ENCODE measurements around the gene PIK3CD.
"Not testable (repeated sequence)": the region's sequence is repeated elsewhere in the genome, so short reads cannot be mapped to it uniquely, and the experiment has no call there.

The PIK3CD gene

DNA sequence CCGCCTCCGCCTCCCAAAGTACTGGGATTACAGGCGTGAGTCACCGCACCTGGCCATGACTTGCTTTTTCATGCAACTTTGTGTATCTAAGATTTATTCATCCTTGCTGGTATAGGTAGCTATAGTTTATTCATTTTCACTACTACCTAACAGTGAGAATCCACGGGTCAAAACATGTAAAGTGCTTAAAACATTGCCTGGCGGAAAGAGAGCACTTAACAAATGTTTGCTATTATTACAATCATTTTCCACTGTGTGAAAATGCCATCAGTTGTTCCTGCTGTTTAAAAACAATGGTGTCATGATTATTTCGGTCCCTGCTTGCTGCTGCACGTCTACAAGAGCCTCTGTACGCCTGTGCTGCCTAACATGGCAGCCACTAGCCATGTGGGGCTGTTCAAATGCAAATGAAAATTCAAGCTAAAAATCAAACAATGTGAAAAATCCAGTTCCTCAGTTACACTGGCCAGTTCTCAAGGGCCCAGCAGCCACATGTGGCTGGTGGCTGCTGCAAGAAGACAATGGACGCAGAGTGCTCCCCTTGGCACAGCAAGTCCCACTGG is 107.1 kb downstream of the PIK3CD start:
- H3K36me3 ChIP-seq (ENCODE audit: control insufficient read depth, insufficient read depth, low read length) = no peaks in the 10 kb centered on the region
- H3K27me3 ChIP-seq (replicated peaks; ENCODE audit: control insufficient read depth, insufficient read depth, low read length) = no peaks in the 10 kb centered on the region
- DNase-seq (ENCODE audit: extremely low read depth, insufficient read length) = no peak
- TF ChIP-seq, protein P1, sequence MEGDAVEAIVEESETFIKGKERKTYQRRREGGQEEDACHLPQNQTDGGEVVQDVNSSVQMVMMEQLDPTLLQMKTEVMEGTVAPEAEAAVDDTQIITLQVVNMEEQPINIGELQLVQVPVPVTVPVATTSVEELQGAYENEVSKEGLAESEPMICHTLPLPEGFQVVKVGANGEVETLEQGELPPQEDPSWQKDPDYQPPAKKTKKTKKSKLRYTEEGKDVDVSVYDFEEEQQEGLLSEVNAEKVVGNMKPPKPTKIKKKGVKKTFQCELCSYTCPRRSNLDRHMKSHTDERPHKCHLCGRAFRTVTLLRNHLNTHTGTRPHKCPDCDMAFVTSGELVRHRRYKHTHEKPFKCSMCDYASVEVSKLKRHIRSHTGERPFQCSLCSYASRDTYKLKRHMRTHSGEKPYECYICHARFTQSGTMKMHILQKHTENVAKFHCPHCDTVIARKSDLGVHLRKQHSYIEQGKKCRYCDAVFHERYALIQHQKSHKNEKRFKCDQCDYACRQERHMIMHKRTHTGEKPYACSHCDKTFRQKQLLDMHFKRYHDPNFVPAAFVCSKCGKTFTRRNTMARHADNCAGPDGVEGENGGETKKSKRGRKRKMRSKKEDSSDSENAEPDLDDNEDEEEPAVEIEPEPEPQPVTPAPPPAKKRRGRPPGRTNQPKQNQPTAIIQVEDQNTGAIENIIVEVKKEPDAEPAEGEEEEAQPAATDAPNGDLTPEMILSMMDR (IDR thresholded peaks at IDR 0.05; ENCODE audit: insufficient read depth, low read length, poor library complexity, severe bottlenecking) = no peak
- H3K4me3 ChIP-seq (replicated peaks; ENCODE audit: low read depth, low read length) = no peak overlapping the region

DNA sequence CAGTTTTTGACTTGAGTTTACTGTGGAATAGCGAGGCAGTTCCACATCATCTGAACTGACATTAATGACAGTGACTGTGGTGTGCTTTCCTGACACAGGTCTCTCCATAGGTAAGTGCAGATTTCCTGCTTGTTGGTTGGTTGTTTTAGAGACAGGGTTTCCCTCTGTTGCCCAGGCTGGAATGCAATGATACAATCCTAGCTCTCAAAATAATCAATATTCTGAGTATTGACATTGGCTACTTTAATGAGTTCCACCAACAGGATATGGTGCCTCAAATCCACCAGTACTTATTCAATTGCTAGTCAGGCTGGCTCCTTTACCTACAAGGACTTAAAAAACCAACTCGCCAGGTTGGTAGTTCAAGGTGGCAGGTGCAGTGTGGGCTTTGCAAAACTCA is 108.4 kb downstream of the PIK3CD start:
- Histone ChIP-seq H3K4me3 (replicated peaks; ENCODE audit: low read depth, low read length) (peak overlapping the region; percentile 4; the same call in 1 of the 2 replicates), H3K27me3 (replicated peaks; ENCODE audit: control insufficient read depth, insufficient read depth, low read length) (no peaks in the 10 kb centered on the region), H3K36me3 (ENCODE audit: control insufficient read depth, insufficient read depth, low read length) (no peaks in the 10 kb centered on the region)
- TF ChIP-seq, protein P1 (IDR thresholded peaks at IDR 0.05; ENCODE audit: insufficient read depth, low read length, poor library complexity, severe bottlenecking) = no peak
- DNase-seq (ENCODE audit: extremely low read depth, insufficient read length) = no peak

DNA sequence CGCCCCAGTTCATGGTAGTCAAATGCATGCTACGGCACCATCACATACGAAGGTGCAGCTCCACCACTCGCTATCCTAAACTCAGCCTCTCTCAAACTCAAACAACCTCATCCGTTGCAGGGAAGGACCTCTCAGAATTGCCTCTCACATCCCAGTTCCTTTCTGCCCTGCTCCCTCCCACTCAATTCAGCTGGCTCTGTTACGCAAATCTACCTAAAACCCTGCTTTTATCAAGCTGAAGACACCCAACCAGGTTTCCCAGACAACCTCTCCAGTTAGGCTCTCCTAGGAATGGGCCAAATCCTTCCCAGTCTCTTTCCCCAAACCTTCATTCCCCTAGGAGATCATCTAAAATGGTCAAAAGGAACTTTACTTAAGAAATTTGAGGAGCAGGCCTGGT is 109.3 kb downstream of the PIK3CD start:
- H3K4me3 ChIP-seq (replicated peaks; ENCODE audit: low read depth, low read length) = no peak overlapping the region
- H3K36me3 ChIP-seq (ENCODE audit: control insufficient read depth, insufficient read depth, low read length) = no peaks in the 10 kb centered on the region
- TF ChIP-seq, protein P1 (IDR thresholded peaks at IDR 0.05; ENCODE audit: insufficient read depth, low read length, poor library complexity, severe bottlenecking) = no peak
- H3K27me3 ChIP-seq (replicated peaks; ENCODE audit: control insufficient read depth, insufficient read depth, low read length) = no peaks in the 10 kb centered on the region
- no peak for DNase-seq (ENCODE audit: extremely low read depth, insufficient read length)

DNA sequence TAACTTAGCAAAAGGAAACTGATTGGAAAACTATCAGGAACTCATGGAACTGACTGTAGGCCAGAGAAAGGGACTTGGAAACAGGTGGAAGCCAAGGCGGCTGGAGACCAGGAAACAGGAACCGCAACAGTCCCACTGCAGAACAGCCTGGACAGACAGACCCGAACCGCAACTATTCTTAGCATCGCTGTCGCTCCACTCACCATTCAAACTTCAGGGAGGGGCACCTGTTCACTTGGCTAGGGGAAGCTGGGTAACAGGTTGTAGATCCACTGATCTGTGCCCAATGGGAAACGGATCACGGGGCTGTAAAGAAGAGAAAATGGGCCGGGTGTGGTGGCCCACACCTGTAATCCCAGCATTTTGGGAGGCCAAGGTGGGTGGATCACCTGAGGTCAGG is 110.3 kb downstream of the PIK3CD start:
- Histone ChIP-seq H3K27me3 (replicated peaks; ENCODE audit: control insufficient read depth, insufficient read depth, low read length) (no peaks in the 10 kb centered on the region), H3K4me3 (replicated peaks; ENCODE audit: low read depth, low read length) (no peak overlapping the region), H3K36me3 (ENCODE audit: control insufficient read depth, insufficient read depth, low read length) (no peaks in the 10 kb centered on the region)
- TF ChIP-seq, protein P1 (IDR thresholded peaks at IDR 0.05; ENCODE audit: insufficient read depth, low read length, poor library complexity, severe bottlenecking) = no peak
- no peak for DNase-seq (ENCODE audit: extremely low read depth, insufficient read length)

DNA sequence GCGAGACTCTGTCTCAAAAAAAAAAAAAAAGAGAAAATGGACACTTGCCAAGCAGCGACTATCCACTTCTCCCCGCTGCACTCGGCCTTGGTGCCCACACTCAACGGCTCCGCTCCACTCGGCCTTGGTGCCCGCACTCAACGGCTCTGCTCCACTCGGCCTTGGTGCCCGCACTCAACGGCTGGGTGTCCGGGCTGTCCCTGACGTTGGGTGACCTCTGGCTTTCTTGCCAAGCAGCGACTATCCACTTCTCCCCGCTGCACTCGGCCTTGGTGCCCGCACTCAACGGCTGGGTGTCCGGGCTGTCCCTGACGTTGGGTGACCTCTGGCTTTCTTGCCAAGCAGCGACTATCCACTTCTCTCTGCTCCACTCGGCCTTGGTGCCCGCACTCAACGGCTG is 110.9 kb downstream of the PIK3CD start:
- not testable (repeated sequence) for DNase-seq (ENCODE audit: extremely low read depth, insufficient read length); H3K27me3 ChIP-seq (replicated peaks; ENCODE audit: control insufficient read depth, insufficient read depth, low read length); H3K36me3 ChIP-seq (ENCODE audit: control insufficient read depth, insufficient read depth, low read length); H3K4me3 ChIP-seq (replicated peaks; ENCODE audit: low read depth, low read length)

DNA sequence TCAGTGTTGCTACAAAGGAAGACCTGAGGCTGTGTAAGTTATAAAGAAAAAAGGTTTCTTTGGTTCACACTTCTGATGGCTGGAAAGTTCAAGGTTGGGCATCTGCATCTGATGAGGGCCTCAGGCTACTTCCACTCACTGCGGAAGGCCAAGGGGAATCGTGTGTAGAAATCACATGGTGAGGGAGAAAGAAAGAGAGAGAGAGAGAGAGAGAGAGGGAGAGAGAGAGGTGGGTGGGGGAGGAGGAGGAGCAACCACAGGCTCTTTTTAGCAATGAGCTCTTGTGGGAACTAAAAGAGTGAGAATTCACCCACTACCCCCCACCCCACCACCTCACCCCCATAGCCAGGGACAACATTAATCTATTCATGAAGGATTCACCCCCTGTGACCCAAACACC is 112.4 kb downstream of the PIK3CD start:
- H3K4me3 ChIP-seq (replicated peaks; ENCODE audit: low read depth, low read length) = no peak overlapping the region
- no peaks in the 10 kb centered on the region for H3K36me3 ChIP-seq (ENCODE audit: control insufficient read depth, insufficient read depth, low read length)
- no peaks in the 10 kb centered on the region for H3K27me3 ChIP-seq (replicated peaks; ENCODE audit: control insufficient read depth, insufficient read depth, low read length)
- no peak for DNase-seq (ENCODE audit: extremely low read depth, insufficient read length)
- TF ChIP-seq, protein P1 (IDR thresholded peaks at IDR 0.05; ENCODE audit: insufficient read depth, low read length, poor library complexity, severe bottlenecking) = no peak

Data from GM06990 (cell line).